Stimulated activated CD4-positive, alpha-beta T cell treated with anti-CD3 and anti-CD28 coated beads, Interleukin-15, amount 100 ng/mL, for 1 hour (primary cell): ENCODE data around the gene FGL2.
"Not testable (repeated sequence)": the region's sequence is repeated elsewhere in the genome, so short reads cannot be mapped to it uniquely, and the experiment has no call there.

Experiments used
- DNase-seq, 2 donors: peaks; one replicate each; pipeline ENCODE4 v3.0.0-alpha.2; 2020; ENCODE audit warnings: low read depth in 1 of 2, low spot score in 1 of 2

Gene FGL2

GRCh38 chr7:77216181-77216845, 16.7 kb upstream of the FGL2 start:
- DNase-seq: no peak

GRCh38 chr7:77209479-77210139, 10.0 kb upstream of the FGL2 start:
- DNase-seq: no peak

- no peak for DNase-seq
Measured at GRCh38 chr7:77208416-77208815, 8.8 kb upstream of the FGL2 start.

GRCh38 chr7:77205706-77206105, 6.1 kb upstream of the FGL2 start:
- DNase-seq: no peak

GRCh38 chr7:77202481-77202976, 2.9 kb upstream of the FGL2 start:
- DNase-seq: no peak

- DNase-seq: no peak
Measured at GRCh38 chr7:77200542-77200941, 923 bp upstream of the FGL2 start.

- DNase-seq: no peak
Measured at GRCh38 chr7:77197141-77197540, 2.5 kb downstream of the FGL2 start.

- DNase-seq: no peak
Measured at GRCh38 chr7:77188731-77189437, 10.7 kb downstream of the FGL2 start.

- DNase-seq: no peak
Measured at GRCh38 chr7:77185866-77186265, 13.8 kb downstream of the FGL2 start.

GRCh38 chr7:77184990-77185389, 14.6 kb downstream of the FGL2 start:
- no peak for DNase-seq

- no peak for DNase-seq
Measured at GRCh38 chr7:77184463-77184862, 15.2 kb downstream of the FGL2 start.

- no peak for DNase-seq
Measured at GRCh38 chr7:77182261-77182660, 17.4 kb downstream of the FGL2 start.

GRCh38 chr7:77181734-77182133, 17.9 kb downstream of the FGL2 start:
- DNase-seq: no peak

GRCh38 chr7:77181015-77181595, 18.5 kb downstream of the FGL2 start:
- DNase-seq: no peak

GRCh38 chr7:77178024-77178423, 21.6 kb downstream of the FGL2 start:
- DNase-seq: not testable (repeated sequence)

- not testable (repeated sequence) for DNase-seq
Measured at GRCh38 chr7:77177321-77177904, 22.2 kb downstream of the FGL2 start.

GRCh38 chr7:77175274-77175800, 24.3 kb downstream of the FGL2 start:
- not testable (repeated sequence) for DNase-seq

GRCh38 chr7:77174418-77174817, 25.2 kb downstream of the FGL2 start:
- not testable (repeated sequence) for DNase-seq

GRCh38 chr7:77172437-77173172, 27.0 kb downstream of the FGL2 start:
- DNase-seq: not testable (repeated sequence)

GRCh38 chr7:77171073-77171472, 28.5 kb downstream of the FGL2 start:
- DNase-seq: not testable (repeated sequence)
